Activated naive CD4-positive, alpha-beta T cell treated with anti-CD3 and anti-CD28 coated beads for 36 hours (primary cell): ENCODE results near the gene LIPC. TPM values are rescaled to one million over a fixed set of nuclear protein-coding genes. Genes with fewer than 3 reads are reported as not detected.

Experiments
- CTCF ChIA-PET: fragments of 350-600 bp; sonication (Branson Sonifier 250); formaldehyde crosslinking; loops from one replicate; lab custom pipeline; 2021; ENCODE audit warnings: antibody characterized with exemption; lab: Charles Lee
- DNase-seq: peaks from one replicate; pipeline ENCODE4 v3.0.0-alpha.2; 2020
- H3K27ac Mint-ChIP-seq: one replicate; pipeline ENCODE4 v1.8.0; 2021; ENCODE audit warnings: mild to moderate bottlenecking, mixed read lengths
- H3K27me3 Mint-ChIP-seq: one replicate; pipeline ENCODE4 v1.8.0; 2021; ENCODE audit warnings: low read depth, mixed read lengths
- H3K36me3 Mint-ChIP-seq: one replicate; pipeline ENCODE4 v1.8.0; 2021; ENCODE audit warnings: low read depth, mixed read lengths
- H3K4me1 Mint-ChIP-seq: one replicate; pipeline ENCODE4 v1.8.0; 2021; ENCODE audit warnings: low read depth, mixed read lengths
- H3K4me3 Mint-ChIP-seq: one replicate; pipeline ENCODE4 v1.8.0; 2021; ENCODE audit warnings: mild to moderate bottlenecking, moderate library complexity, mixed read lengths
- H3K9me3 Mint-ChIP-seq: one replicate; pipeline ENCODE4 v1.8.0; 2021; ENCODE audit warnings: mixed read lengths
- intact Hi-C: fragments of 100-400 bp; cut with micrococcal nuclease; formaldehyde crosslinking; loops from one replicate; pipeline ENCODE4 v1.15.1; 2023
- total RNA-seq, 2 experiments: library from RNA; stranded (reverse); gene quantifications; one replicate each; pipeline ENCODE4 v1.2.3, GENCODE V29; 2021

Gene LIPC
- under 1 TPM; 0.14 to 0.47 TPM for total RNA-seq

DNA sequence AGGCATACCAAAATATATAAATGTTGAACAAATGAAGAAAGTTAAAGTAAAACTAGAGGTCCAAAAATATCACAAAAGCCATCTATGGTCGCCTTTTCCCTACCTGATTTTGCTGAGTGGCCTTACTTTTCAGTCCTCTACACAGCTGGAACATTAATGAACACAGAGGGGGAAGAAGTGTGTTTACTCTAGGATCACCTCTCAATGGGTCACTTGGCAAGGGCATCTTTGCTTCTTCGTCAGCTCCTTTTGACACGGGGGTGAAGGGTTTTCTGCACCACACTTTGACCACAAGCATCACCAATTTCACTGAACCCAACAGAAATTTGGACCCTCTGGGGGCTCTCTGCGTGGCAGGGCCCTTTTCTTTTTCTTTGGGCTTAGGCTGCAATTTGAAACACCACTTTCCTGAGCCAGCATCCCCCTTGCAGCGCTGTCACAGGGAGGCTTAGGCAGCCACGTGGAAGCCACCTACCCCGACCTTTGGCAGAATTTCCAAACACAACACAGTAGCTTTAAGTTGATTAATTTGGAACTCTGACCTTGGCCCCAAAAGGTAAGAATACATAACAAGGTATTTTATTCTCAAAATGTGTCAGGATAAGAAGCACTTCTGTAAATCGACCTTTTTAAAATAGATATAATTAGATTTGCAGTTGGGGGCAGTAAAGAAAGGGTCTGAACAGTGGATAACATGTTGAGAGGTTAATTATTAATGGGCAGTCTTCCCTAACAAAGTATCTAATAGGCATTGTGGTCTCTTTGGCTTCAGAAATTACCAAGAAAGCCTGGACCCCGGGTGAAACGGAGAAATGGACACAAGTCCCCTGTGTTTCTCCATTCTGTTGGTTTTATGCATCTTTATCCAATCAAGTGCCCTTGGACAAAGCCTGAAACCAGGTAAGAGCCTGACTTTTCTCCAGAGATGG, at the start of gene LIPC:
TSS of gene LIPC (plus strand) at position 771 of the 929 bp plus-strand sequence. CDS start at position 813, 42 bp downstream.
- no peaks in the 10 kb centered on the region for H3K9me3 Mint-ChIP-seq
- no peak for DNase-seq
- H3K27ac Mint-ChIP-seq = no peak within 1 kb of the TSS
- intact Hi-C loops = no loop called here
- no peaks in the 10 kb centered on the region for H3K4me1 Mint-ChIP-seq
- H3K27me3 Mint-ChIP-seq = no peaks in the 10 kb centered on the region
- H3K4me3 Mint-ChIP-seq = no peak within 1 kb of the TSS
- CTCF ChIA-PET = no interaction called here
- no peaks in the 10 kb centered on the region for H3K36me3 Mint-ChIP-seq

DNA sequence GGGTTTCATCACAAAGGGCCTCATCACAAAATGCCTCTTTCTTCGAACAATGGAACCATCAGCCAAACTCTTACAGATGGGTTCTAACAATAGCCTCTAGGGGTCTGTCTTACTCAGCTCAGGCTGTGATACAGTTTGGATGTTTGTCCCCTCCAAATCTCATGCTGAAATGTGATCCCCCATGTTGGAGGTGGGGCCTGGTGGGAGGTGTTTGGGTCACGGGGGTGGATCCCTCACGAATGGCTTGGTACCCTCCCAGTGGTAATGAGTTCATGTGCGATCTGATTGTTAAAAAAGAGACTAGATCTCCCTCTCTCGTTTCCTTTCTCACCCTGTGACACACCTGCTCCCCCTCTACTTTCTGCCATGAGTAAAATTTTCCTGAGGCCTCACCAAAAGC, 47.9 kb upstream of the LIPC start:
- DNase-seq = peak; percentile 73
- intact Hi-C loops = loop anchor here (1.0 to 2.0 kb wide), 3 partner anchors 29 to 69 kb away; no protein-coding TSS in a partner anchor
- no peak overlapping the region for H3K4me3 Mint-ChIP-seq
- peak overlapping the region; percentile 14 for H3K27ac Mint-ChIP-seq
- H3K27me3 Mint-ChIP-seq = no peaks in the 10 kb centered on the region
- peaks cover 5% of the 10 kb centered on the region for H3K9me3 Mint-ChIP-seq
- peaks cover 17% of the 10 kb centered on the region for H3K4me1 Mint-ChIP-seq
- no peaks in the 10 kb centered on the region for H3K36me3 Mint-ChIP-seq
- CTCF ChIA-PET = no interaction called here

DNA sequence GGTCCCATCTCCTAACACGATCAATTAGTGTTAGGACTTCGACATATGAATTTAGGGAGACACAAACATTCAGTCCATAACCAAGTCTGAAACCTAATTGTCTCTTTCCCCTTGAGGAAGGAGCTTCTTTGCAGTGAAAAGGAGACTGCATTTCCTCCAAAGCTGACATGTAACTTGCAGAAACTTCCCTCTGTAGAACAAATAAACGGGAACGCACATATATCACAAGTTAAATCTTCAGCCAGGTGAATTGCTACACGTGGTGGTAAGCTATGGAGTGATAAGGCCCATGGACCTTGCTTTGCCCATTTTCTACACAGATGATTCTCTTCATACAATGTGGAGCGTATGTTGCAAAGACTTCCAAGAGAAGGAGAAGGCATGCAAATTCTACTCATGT, 47.1 kb upstream of the LIPC start:
- DNase-seq = no peak
- H3K4me3 Mint-ChIP-seq = no peak overlapping the region
- H3K4me1 Mint-ChIP-seq = peaks cover 17% of the 10 kb centered on the region
- no peaks in the 10 kb centered on the region for H3K27me3 Mint-ChIP-seq
- CTCF ChIA-PET = interaction anchor here (1.1 kb wide), 1 partner anchor 27 kb away, joined by 3 read pairs; no protein-coding TSS in a partner anchor
- H3K9me3 Mint-ChIP-seq = no peaks in the 10 kb centered on the region
- intact Hi-C loops = loop anchor here (1.0 to 2.0 kb wide), 3 partner anchors 30 to 70 kb away; no protein-coding TSS in a partner anchor
- no peaks in the 10 kb centered on the region for H3K36me3 Mint-ChIP-seq
- no peak overlapping the region for H3K27ac Mint-ChIP-seq

DNA sequence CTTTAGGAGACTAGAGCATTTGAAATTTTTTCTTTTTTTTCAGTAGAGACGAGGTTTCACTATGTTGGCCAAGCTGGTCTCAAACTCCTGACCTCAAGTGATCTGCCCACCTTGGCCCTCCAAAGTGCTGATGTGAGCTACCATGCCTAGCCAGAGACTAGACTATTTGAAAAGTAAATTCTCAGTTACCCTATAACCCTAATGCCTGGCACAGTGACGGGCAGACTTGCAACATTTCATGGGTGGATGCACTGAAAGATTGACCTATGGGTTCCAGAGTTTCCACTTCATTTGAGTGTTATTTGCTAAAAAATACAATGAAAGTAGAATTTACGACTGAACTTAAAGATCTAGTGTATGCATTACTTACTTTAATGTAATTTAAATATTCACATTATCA, 45.7 kb upstream of the LIPC start:
- CTCF ChIA-PET = interaction anchor here (0.6 to 1.6 kb wide), 3 partner anchors 116 to 401 kb away, joined by 3 to 4 read pairs (median 3); no protein-coding TSS in a partner anchor
- Mint-ChIP-seq H3K27me3 (no peaks in the 10 kb centered on the region), H3K27ac (no peak overlapping the region), H3K36me3 (no peaks in the 10 kb centered on the region), H3K4me3 (no peak overlapping the region), H3K4me1 (peaks cover 17% of the 10 kb centered on the region), H3K9me3 (no peaks in the 10 kb centered on the region)
- DNase-seq = no peak
- intact Hi-C loops = no loop called here

DNA sequence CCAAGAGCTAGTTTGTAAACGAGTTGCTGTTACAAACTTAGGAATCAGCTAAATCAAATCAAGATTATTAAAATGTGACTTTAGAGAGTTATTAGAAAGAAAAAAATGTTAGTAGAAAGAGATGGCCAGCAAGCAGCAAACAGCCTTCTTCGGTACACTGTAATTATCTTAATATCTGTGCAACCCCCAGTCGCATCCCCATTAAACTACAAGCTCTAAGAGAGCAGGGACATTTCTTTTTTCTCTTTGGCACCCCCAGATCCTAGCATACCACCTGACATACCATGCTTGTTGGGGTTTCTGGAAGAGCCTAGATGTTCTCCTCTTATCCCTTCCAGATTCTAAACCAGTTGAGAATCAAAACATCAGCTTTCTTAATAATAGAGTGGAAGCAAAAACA, 45.1 kb upstream of the LIPC start:
- Mint-ChIP-seq H3K4me3 (no peak overlapping the region), H3K4me1 (peaks cover 17% of the 10 kb centered on the region), H3K27me3 (no peaks in the 10 kb centered on the region), H3K9me3 (no peaks in the 10 kb centered on the region), H3K27ac (no peak overlapping the region), H3K36me3 (no peaks in the 10 kb centered on the region)
- intact Hi-C loops = no loop called here
- DNase-seq = no peak
- CTCF ChIA-PET = interaction anchor here (1.3 to 1.6 kb wide), 2 partner anchors 117 to 159 kb away, joined by 3 read pairs; no protein-coding TSS in a partner anchor

DNA sequence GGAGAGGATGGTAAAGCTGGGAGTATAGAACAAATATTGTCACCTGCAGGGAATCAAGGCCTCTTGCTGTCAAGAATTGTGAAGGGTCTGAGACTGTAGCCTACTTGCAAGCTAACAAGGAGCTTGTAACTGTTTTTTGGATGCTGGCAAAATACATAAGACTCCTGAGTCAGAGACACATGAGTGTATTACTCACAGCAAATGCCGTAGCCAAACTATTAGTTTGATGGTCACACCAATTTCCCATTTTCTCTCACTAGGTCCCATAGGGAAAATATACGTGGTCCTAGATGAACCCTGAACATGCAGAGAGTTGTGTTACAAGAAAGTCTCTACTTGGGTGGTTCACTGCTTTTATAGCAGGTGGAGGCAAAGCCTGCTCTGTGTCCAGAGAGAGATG, 44.7 kb upstream of the LIPC start:
- Mint-ChIP-seq H3K27me3 (no peaks in the 10 kb centered on the region), H3K4me1 (peaks cover 17% of the 10 kb centered on the region), H3K36me3 (no peaks in the 10 kb centered on the region), H3K27ac (no peak overlapping the region), H3K9me3 (no peaks in the 10 kb centered on the region), H3K4me3 (no peak overlapping the region)
- intact Hi-C loops = no loop called here
- CTCF ChIA-PET = interaction anchor here (1.3 kb wide), 1 partner anchor 117 kb away, joined by 3 read pairs; no protein-coding TSS in a partner anchor
- DNase-seq = no peak

DNA sequence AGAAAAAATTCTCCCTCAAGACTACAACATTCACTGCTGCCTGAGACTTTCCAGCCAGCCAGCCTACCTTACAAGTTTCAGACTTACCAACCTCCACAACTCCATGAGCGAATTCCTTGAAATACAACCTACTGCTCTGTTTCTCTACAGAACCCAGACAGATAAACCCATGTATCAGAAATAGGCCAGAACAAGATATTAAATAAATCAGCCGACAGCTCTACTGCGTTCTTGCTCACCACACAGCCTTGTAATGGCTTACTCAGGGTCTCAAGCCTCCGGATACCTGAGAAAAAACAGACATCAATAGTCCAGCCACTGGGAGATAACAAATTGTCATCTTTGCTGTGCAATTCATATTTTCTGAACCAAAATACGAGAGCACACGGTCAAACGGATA, 43.6 kb upstream of the LIPC start:
- Mint-ChIP-seq H3K9me3 (no peaks in the 10 kb centered on the region), H3K27me3 (no peaks in the 10 kb centered on the region), H3K4me3 (no peak overlapping the region), H3K27ac (no peak overlapping the region), H3K36me3 (no peaks in the 10 kb centered on the region), H3K4me1 (peaks cover 16% of the 10 kb centered on the region)
- intact Hi-C loops = no loop called here
- no peak for DNase-seq
- CTCF ChIA-PET = no interaction called here

DNA sequence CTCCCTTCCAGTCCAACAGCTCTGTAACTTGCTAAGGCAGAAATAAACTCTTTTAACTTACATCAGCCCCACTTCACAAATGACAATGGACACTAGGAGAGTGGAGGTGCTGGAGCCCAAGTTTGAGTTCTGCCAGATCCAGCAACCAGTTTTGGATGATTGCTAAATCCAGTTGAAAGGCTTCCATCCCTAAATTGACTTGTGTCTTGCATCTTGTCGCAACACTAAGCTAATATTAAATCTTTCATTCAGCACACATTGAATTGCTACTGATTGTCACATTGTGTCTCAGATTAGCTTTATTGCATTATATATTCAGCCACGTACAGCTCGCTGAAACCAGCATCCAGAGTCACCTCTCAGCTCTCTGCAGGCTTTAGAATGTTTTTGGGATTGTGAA, 41.7 kb upstream of the LIPC start:
- H3K4me1 Mint-ChIP-seq = peaks cover under 1% of the 10 kb centered on the region
- CTCF ChIA-PET = no interaction called here
- H3K27ac Mint-ChIP-seq = no peak overlapping the region
- intact Hi-C loops = no loop called here
- no peaks in the 10 kb centered on the region for H3K27me3 Mint-ChIP-seq
- H3K4me3 Mint-ChIP-seq = no peak overlapping the region
- no peak for DNase-seq
- H3K36me3 Mint-ChIP-seq = no peaks in the 10 kb centered on the region
- no peaks in the 10 kb centered on the region for H3K9me3 Mint-ChIP-seq

DNA sequence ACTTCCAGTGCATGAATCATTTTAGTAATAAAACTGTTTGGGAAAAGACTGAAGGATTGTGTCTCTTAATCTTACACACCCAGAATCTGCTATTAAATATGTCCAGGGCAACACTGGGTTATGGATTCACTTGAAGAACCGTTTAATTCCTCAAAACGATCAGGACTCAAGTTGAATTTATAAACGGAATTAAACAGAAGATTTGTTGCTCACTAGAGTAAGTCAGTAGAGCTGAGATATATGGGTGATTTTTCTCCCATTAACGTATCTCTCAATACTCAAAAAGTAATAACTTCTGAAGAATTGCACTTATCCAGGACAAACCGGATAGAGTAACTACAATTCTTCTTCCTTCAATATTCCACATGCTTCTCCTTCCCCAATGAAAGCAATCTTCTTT, 41.1 kb upstream of the LIPC start:
- intact Hi-C loops = no loop called here
- DNase-seq = no peak
- no peaks in the 10 kb centered on the region for H3K9me3 Mint-ChIP-seq
- H3K4me1 Mint-ChIP-seq = no peaks in the 10 kb centered on the region
- CTCF ChIA-PET = no interaction called here
- H3K36me3 Mint-ChIP-seq = no peaks in the 10 kb centered on the region
- H3K4me3 Mint-ChIP-seq = no peak overlapping the region
- H3K27ac Mint-ChIP-seq = no peak overlapping the region
- no peaks in the 10 kb centered on the region for H3K27me3 Mint-ChIP-seq

DNA sequence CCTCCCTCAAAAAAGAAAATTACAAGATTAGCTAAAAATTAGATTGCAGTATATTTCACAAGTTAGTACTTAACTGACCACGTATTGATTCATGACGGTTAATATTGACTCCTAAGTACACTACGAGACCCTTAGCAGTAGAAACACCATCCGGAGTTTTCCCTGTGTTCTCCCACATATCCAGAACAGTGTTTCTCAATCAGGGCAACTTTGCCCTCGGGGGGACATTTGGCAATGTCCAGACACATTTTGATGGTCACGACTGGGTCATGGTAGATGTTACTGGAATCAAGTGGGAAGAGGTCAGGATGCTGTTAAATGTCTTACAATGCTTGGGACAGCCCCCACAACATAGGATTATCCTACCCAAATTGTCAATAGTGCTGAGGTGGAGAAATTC, 40.7 kb upstream of the LIPC start:
- CTCF ChIA-PET = no interaction called here
- H3K36me3 Mint-ChIP-seq = no peaks in the 10 kb centered on the region

DNA sequence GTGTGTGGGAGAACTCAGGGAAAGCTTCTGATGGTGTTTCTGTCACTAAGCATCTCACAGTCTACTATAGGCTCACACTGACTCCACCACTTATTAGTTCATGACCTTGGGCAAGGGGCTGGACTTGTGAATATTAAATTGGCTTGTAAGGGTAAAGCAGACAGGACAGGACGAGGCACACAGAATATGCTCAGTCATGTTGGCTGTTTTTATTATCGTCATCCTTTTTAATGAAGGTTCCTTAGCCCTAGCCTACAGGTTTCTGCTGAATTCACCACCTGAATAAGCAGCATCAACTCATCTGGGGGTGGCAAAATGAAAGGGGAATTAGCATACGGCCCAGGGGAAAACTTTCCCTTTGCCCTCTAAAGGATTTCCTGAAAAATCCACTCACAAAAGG, 39.6 kb upstream of the LIPC start:
- Mint-ChIP-seq H3K4me3 (no peak overlapping the region), H3K27me3 (no peaks in the 10 kb centered on the region), H3K9me3 (no peaks in the 10 kb centered on the region), H3K27ac (no peak overlapping the region), H3K4me1 (no peaks in the 10 kb centered on the region), H3K36me3 (no peaks in the 10 kb centered on the region)
- CTCF ChIA-PET = no interaction called here
- DNase-seq = no peak
- intact Hi-C loops = no loop called here

More for the DNA sequence above, 40.7 kb upstream of the LIPC start:
- H3K27me3 Mint-ChIP-seq = no peaks in the 10 kb centered on the region
- H3K4me3 Mint-ChIP-seq = no peak overlapping the region
- no peak for DNase-seq
- H3K4me1 Mint-ChIP-seq = no peaks in the 10 kb centered on the region
- intact Hi-C loops = no loop called here
- H3K9me3 Mint-ChIP-seq = no peaks in the 10 kb centered on the region
- no peak overlapping the region for H3K27ac Mint-ChIP-seq

DNA sequence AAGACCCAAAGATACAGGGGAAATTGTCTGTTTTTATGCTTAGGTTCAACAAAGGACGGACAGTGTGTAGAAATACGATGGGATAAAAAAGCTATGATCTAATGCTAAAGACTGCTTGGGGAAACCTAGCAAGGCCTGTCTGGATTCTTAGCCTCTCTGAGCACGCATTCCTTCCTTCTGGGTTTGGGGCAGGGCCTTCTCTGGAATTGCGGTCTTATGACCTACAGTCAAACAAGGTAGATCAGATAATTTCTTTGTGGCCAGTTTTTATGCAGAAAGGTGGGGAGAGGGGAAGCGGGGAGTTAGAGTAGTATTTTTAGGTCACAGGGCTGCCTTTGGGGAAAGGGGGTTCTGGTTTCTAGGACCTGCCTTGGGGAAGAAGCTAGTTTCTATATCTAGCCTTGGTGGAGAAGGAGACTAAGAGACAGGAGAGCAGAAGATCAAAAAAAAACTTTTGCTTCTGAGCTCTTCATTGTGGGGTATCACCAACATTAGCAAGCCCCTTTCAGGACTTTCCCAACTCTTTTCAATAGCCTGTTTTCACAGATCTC, 39.1 kb upstream of the LIPC start:
- Mint-ChIP-seq H3K4me1 (no peaks in the 10 kb centered on the region), H3K36me3 (no peaks in the 10 kb centered on the region), H3K4me3 (no peak overlapping the region), H3K9me3 (no peaks in the 10 kb centered on the region), H3K27ac (no peak overlapping the region), H3K27me3 (no peaks in the 10 kb centered on the region)
- CTCF ChIA-PET = interaction anchor here (1.4 kb wide), 1 partner anchor 165 kb away, joined by 3 read pairs; no protein-coding TSS in a partner anchor
- no peak for DNase-seq
- intact Hi-C loops = no loop called here
